ENCODE measurements around the gene SULT1C2.
A peak's percentile ranks its signal among the peaks of the same experiment; 100 is the strongest.

The SULT1C2 gene

GRCh38 chr2:108315444-108315934 is 26.8 kb downstream of the SULT1C2 start:
- TF ChIP-seq, protein P1, sequence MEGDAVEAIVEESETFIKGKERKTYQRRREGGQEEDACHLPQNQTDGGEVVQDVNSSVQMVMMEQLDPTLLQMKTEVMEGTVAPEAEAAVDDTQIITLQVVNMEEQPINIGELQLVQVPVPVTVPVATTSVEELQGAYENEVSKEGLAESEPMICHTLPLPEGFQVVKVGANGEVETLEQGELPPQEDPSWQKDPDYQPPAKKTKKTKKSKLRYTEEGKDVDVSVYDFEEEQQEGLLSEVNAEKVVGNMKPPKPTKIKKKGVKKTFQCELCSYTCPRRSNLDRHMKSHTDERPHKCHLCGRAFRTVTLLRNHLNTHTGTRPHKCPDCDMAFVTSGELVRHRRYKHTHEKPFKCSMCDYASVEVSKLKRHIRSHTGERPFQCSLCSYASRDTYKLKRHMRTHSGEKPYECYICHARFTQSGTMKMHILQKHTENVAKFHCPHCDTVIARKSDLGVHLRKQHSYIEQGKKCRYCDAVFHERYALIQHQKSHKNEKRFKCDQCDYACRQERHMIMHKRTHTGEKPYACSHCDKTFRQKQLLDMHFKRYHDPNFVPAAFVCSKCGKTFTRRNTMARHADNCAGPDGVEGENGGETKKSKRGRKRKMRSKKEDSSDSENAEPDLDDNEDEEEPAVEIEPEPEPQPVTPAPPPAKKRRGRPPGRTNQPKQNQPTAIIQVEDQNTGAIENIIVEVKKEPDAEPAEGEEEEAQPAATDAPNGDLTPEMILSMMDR (conservative IDR thresholded peaks at IDR 0.05) = no peak
- H3K27ac ChIP-seq = peak overlapping the region; percentile 60

DNA sequence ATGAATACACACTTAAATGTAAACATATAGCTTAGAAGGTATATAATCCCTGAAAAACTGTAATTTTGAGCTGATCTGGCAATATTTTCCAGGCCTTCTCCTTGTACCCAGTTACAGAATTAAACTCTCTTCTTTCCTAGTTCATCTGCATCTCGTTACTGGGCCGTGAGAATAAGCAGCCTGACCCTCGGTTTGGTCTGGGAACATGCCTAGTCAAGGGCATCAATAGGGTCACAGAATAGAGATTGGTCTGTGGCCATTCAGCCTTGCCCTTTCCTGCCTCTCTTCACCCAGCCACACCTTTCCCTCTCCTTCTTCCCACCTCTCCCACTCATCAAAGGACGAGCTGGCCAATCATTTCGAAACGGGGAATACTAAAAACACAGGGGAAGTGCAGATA is 27.3 kb downstream of the SULT1C2 start:
- TF ChIP-seq, protein P1 (conservative IDR thresholded peaks at IDR 0.05) = no peak
- peak overlapping the region; percentile 60 for H3K27ac ChIP-seq

- TF ChIP-seq, protein P1 (conservative IDR thresholded peaks at IDR 0.05) = no peak
Observed at GRCh38 chr2:108316461-108317258, 28.0 kb downstream of the SULT1C2 start.

GRCh38 chr2:108320326-108320922 is 31.7 kb downstream of the SULT1C2 start:
- H3K27ac ChIP-seq = no peak overlapping the region
- TF ChIP-seq, protein P1 (conservative IDR thresholded peaks at IDR 0.05) = no peak

More at GRCh38 chr2:108316461-108317258, 28.0 kb downstream of the SULT1C2 start:
- peak overlapping the region; percentile 60; the same call in 1 of the 2 replicates for H3K27ac ChIP-seq

DNA sequence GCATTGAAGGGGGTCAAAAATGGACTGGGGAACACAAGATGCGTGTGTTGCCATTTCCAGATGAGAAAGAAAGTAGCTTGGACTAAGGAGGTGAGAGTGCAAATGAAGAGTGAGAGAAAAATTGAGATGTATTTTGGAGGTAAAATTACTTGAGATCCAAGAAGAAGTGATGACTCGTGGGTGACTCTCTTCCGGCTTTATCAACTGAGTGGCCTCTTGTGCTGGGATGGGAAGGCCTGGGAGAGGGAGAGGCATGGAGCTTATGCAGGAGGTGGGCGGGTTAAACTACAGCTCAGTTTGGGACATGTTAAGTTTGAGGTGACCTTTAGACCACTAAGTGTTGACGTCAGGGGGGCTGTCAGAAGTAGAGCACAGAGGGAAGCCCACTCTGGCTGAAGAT is 34.9 kb downstream of the SULT1C2 start:
- TF ChIP-seq, protein P1 (conservative IDR thresholded peaks at IDR 0.05) = no peak

GRCh38 chr2:108324531-108325255 is 36.0 kb downstream of the SULT1C2 start:
- no peak overlapping the region for H3K27ac ChIP-seq
- TF ChIP-seq, protein P1 (conservative IDR thresholded peaks at IDR 0.05) = no peak

More for the DNA sequence above, 34.9 kb downstream of the SULT1C2 start:
- H3K27ac ChIP-seq = no peak overlapping the region

DNA sequence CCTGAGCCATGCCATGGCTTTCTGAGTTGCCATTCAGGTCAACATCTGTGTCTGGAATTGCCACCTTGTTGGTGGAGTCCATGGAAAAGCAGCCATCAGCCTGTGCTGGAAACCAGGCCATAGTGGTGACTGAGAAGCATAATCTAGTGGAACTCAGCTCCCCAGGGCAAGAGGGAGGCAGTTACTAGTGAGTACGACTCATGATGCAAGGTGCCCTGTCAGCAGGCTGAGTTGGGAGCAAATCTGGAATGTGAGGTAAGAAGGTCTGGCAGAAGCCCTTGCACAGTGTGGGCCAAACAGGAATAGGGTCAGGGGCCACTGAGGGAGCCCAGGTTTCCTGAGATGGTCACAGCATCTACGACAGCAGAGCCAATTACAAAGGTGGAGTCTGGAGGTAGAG is 37.1 kb downstream of the SULT1C2 start:
- H3K27ac ChIP-seq = no peak overlapping the region
- TF ChIP-seq, protein P1 (conservative IDR thresholded peaks at IDR 0.05) = no peak
